NCI-H524 (cell line): ENCODE data around the gene PARP6.

Experiments
- DNase-seq, 2 experiments: peaks; one replicate each; lab custom pipeline; 2025; lab: John Stamatoyannopoulos, UW

PARP6 gene

GRCh38 chr15:72272213-72272996, at the start of gene PARP6:
Gene PARP6 (minus strand): TSS chr15:72272554. CDS start chr15:72267477, 5,077 bp downstream.
- DNase-seq: peak; percentile 98

- DNase-seq: peak; percentile 96
These were observed 47.8 kb upstream of the PARP6 start, which contains the start of gene CELF6 for GRCh38 chr15:72319985-72320671. Gene CELF6 (minus strand): TSS chr15:72320157. CDS start chr15:72319874, 283 bp downstream.

GRCh38 chr15:72319360-72319984, 47.1 kb upstream of the PARP6 start:
- DNase-seq: peak in 1 of 2 experiments; percentile 48

GRCh38 chr15:72318408-72318942, 46.1 kb upstream of the PARP6 start:
- peak in 1 of 2 experiments; percentile 40 for DNase-seq

- peak; percentile 97 to 98 for DNase-seq
These were observed 43.5 kb upstream of the PARP6 start for GRCh38 chr15:72315706-72316370.

GRCh38 chr15:72313881-72314280, 41.5 kb upstream of the PARP6 start:
- no peak for DNase-seq

GRCh38 chr15:72313448-72313840, 41.1 kb upstream of the PARP6 start:
- DNase-seq: no peak

GRCh38 chr15:72312605-72313447, 40.5 kb upstream of the PARP6 start:
- peak; percentile 43 to 78 for DNase-seq

- DNase-seq: no peak
These were observed 34.7 kb upstream of the PARP6 start for GRCh38 chr15:72307026-72307425.

- DNase-seq: peak; percentile 69 to 78
These were observed 33.9 kb upstream of the PARP6 start for GRCh38 chr15:72306211-72306785.

GRCh38 chr15:72304596-72304995, 32.2 kb upstream of the PARP6 start:
- no peak for DNase-seq

GRCh38 chr15:72302955-72303354, 30.6 kb upstream of the PARP6 start:
- DNase-seq: no peak

- no peak for DNase-seq
These were observed 17.4 kb upstream of the PARP6 start for GRCh38 chr15:72289597-72290325.

- DNase-seq: no peak
These were observed 16.6 kb upstream of the PARP6 start for GRCh38 chr15:72288796-72289596.

GRCh38 chr15:72285927-72286516, 13.7 kb upstream of the PARP6 start:
- peak; percentile 31 to 51 for DNase-seq

- no peak for DNase-seq
These were observed 13.0 kb upstream of the PARP6 start for GRCh38 chr15:72285402-72285801.

- no peak for DNase-seq
These were observed 12.4 kb upstream of the PARP6 start for GRCh38 chr15:72284781-72285180.

- DNase-seq: no peak
These were observed 9.4 kb upstream of the PARP6 start for GRCh38 chr15:72281713-72282112.

- DNase-seq: no peak
These were observed 8.4 kb upstream of the PARP6 start for GRCh38 chr15:72280751-72281150.
